ENCODE results near the gene DDX28.

The DDX28 gene, protein sequence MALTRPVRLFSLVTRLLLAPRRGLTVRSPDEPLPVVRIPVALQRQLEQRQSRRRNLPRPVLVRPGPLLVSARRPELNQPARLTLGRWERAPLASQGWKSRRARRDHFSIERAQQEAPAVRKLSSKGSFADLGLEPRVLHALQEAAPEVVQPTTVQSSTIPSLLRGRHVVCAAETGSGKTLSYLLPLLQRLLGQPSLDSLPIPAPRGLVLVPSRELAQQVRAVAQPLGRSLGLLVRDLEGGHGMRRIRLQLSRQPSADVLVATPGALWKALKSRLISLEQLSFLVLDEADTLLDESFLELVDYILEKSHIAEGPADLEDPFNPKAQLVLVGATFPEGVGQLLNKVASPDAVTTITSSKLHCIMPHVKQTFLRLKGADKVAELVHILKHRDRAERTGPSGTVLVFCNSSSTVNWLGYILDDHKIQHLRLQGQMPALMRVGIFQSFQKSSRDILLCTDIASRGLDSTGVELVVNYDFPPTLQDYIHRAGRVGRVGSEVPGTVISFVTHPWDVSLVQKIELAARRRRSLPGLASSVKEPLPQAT

DNA sequence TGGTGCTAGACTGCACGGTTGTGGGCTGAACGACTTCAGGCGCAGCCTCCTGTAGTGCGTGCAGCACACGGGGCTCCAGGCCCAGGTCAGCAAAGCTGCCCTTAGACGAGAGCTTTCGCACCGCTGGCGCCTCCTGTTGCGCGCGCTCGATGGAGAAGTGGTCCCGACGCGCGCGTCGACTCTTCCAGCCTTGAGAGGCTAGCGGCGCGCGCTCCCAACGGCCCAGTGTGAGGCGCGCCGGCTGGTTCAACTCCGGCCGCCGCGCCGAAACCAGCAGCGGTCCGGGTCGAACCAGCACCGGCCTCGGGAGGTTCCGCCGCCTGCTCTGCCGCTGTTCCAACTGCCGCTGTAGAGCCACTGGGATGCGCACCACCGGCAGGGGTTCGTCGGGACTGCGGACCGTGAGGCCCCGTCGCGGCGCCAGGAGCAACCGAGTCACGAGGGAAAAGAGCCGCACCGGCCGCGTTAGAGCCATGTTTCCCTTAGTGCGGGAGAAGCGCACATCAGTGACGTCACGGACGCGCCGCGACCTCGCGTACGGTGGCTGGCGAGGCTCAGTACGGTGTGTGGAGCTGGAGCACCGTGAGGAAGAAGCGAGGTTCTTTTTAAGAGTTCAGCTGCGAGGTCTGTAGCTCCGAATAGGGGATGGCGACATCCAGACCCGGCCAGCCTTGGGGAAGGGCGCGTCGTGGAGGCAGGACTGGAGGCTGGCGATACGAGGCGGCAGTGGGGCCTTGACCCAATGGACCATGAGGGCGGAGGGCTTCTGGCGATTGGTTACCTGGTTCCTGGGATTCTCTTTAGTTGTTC lies at the start of gene DDX28, which contains the start of gene DUS2:
Gene DDX28, minus strand, starts transcription at position 505 of the 810 bp plus-strand sequence. Its CDS starts 30 bp downstream, at position 475.
Gene DUS2, plus strand, starts transcription at position 557 of the 810 bp plus-strand sequence. CDS start 14,740 bp downstream, outside the sequence.
- peak; percentile 96 to 98 for DNase-seq
- peak; percentile 90 for TF ChIP-seq POLR2A (IDR thresholded peaks at IDR 0.05; ENCODE audit: low read length)
- TF ChIP-seq GATA1 (IDR thresholded peaks at IDR 0.05; ENCODE audit: low read depth, low read length), result no peak

DNA sequence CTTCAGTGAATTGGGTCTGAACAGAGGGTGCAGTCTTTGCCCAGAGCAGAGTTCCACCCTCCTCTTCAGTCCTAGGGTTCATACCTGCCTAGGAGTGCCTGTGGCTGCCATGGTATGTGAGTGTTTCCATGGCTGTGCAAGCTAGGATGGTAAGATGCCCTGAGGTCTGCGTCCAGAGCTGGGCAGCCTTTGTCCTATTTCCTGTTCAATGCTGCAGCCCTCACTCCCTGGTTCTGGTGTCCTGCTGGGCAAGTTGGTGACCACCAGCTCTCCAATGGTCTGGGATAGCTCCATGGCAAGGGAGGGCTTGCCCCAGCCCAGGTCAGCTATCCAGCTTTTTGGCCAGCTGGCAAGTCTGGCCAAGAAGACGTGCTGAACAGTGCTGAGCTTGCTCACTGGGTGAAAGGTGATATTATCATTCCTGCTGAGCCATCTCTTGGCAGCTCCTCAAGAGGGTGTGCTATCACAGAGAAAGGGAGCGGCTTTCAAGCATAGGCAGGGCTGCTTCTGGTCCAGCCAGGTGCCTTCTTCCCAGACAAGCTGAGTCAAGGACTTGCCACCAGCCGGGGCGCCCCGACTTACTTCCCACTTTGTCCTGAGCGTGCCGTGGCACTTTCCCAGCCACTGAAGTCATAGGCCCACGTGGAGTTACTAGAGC lies 49.1 kb upstream of the DDX28 start:
- DNase-seq, result peak; percentile 92
- TF ChIP-seq POLR2A (IDR thresholded peaks at IDR 0.05; ENCODE audit: low read length) (no peak), GATA1 (IDR thresholded peaks at IDR 0.05; ENCODE audit: low read depth, low read length) (no peak)

DNA sequence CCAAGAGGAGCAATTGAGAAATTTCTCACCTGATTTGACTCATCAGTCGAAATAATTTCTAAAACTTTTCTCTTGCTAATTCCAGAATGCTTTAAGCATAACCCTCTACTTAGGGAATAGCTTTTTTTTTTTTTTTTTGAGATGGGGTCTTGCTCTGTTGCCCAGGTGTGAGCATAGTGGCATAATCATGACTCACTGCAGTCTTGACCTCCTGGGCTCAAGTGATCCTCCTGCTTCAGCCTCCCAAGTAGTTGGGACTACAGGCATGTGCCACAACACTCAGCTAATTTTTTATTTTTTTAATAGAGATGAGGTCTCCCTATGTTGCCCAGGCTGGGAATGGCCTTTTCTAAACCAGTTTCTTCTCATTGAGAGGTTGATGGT lies 48.5 kb upstream of the DDX28 start:
- no peak for TF ChIP-seq GATA1 (IDR thresholded peaks at IDR 0.05; ENCODE audit: low read depth, low read length)
- no peak for TF ChIP-seq POLR2A (IDR thresholded peaks at IDR 0.05; ENCODE audit: low read length)
- DNase-seq, result no peak

DNA sequence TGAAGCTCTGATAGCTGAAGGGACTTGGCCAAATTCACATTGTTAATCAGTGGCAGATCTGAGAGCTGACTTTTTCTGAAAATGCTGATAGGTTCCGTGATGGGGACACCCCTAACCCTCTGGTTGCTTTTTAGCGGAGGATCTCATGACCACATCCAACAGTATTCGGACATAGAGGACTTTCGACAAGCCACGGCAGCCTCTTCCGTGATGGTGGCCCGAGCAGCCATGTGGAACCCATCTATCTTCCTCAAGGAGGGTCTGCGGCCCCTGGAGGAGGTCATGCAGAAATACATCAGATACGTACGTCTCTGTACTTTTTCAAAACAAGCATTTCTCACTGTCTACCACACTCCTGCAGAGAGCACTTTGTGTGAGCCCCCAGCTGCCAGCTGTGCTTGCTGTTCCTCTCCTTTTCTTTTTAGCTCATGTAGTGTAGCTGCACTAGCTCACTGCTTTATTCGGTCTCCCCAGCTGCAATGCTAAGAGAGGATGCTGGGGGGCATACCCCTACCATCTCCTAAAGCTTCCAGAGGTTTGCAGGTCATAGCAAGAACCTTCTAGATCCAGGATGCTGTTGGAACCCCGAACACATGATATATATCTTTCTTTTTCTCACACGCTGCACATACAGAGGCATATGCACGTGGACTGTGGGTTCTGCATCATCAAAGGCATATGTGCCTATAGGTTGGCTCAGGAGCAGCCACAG lies 47.9 kb upstream of the DDX28 start:
- no peak for DNase-seq
- no peak for TF ChIP-seq GATA1 (IDR thresholded peaks at IDR 0.05; ENCODE audit: low read depth, low read length)
- TF ChIP-seq POLR2A (IDR thresholded peaks at IDR 0.05; ENCODE audit: low read length), result no peak

DNA sequence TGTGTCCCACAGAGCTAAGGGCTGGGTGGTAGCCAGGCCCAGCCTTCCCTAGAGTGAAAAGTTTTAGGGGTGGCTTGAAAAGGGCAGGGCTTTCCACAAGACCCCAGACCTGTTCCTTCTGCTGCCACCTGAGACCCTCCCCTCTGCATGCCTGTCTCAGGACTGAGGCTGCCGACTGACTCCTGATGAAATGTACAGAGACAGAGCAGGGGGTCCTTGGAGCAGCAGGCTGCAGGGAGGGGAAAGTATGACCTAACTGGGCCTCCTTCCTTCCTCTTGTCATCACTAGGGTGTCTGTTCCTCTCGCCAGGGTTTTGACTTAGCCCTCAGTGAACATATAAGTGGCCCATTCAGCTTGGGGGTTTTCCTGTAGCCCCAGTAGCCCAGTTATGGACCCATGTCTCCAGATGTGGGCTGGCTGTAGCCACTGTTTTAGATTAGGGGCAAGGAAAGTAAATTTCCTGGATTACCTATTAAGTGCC lies 47.3 kb upstream of the DDX28 start:
- TF ChIP-seq POLR2A (IDR thresholded peaks at IDR 0.05; ENCODE audit: low read length), result no peak
- no peak for DNase-seq

DNA sequence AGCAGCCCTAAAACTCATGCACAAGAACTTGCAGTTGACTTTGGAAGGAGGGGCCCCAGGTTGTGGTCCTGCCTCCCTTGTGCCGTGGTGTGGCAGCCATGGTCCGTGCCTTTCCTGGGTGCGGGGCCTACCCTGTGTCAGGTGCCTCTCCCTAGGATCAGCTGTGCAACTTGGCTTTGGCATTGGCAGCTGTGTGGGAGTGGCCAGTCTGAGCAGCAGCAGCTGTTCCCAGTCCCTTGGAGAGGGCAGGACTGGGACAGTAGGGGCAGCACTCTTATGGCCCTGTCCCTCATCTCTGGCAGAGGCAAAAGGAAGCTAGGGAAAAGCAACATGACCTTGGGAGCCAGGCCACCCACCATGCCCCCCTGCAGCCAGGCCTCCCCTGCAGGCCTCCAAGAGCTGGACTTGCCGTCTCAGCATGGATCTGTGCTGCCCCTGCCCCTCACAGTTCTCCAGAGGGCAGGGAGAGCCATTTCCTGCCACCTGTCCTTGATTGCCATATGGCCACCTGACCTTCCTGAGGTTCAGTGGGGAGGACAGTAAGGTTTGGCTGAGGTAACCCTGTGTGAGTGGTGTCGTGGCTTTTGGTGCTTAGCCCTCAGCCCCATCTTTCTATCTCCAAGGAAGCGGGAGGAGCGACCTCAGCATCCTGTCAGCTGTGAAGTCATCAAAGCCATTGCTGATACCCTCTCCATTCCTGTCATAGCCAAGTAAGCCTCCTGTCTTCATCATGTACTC lies 46.6 kb upstream of the DDX28 start:
- no peak for DNase-seq
- TF ChIP-seq GATA1 (IDR thresholded peaks at IDR 0.05; ENCODE audit: low read depth, low read length) (no peak), POLR2A (IDR thresholded peaks at IDR 0.05; ENCODE audit: low read length) (no peak)

DNA sequence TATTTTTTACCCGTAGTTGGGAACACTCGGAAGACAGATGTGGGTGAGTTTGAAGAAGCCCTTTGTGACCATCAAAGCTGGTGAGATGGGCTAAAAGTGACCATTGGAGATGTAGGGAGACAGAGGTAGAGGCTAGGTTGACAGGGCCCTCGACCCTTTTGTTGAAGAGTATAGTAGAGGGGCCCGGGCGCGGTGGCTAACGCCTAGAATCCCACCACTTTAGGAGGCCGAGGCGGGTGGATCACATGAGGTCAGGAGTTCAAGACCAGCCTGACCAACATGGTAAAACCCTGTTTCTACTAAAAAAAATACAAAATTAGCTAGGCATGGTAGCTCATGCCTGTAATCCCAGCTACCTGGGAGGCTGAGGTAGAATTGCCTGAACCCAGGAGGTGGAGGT lies 45.9 kb upstream of the DDX28 start:
- no peak for DNase-seq
- TF ChIP-seq GATA1 (IDR thresholded peaks at IDR 0.05; ENCODE audit: low read depth, low read length) (no peak), POLR2A (IDR thresholded peaks at IDR 0.05; ENCODE audit: low read length) (no peak)

DNA sequence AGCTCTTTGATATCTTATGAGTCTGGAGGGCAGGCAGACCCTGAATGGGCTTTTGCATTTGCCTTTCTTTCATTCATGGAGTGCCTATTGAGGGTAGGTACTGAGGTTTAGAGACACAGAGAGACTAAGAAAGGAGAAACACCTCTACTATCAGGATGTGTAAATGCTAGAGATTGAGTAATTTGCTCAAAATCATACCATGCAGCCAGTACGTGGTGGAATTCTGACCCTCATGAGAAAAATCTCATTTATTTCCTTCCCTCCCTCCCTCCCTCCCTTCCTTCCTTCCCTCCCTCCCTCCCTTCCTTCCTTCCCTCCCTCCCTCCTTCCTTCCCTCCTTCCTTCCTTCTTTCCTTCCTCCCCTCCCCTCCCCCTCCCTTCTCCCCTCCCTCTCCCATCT lies 43.7 kb upstream of the DDX28 start:
- no peak for DNase-seq
- no peak for TF ChIP-seq POLR2A (IDR thresholded peaks at IDR 0.05; ENCODE audit: low read length)
- TF ChIP-seq GATA1 (IDR thresholded peaks at IDR 0.05; ENCODE audit: low read depth, low read length), result no peak

DNA sequence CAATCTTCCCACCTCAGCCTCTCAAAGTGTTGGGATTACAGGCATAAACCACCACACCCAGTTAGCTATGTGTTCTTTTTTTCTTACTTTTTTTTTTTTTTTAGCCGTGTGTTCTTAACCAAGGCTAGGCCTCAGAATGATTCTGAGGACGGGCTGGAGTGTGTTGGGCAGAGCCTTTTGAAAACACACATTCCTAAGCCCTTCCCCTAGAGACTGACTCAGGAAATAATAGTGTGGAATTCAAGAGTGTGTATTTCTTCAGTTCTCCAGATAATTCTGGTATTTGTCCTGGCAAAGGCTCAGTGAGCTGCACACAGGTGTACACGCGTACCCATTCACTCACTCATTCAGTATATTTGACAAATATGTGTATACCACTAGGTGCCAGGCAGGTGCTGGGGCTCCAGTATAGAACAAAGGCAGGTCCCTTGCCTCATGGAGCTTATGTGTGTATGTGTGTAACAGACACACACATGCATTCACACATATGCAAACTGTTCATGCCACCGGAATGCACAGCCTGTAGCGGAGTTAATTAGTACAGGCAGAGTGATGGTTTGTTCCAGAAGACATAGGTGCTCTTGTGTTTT lies 42.8 kb upstream of the DDX28 start:
- no peak for DNase-seq
- TF ChIP-seq GATA1 (IDR thresholded peaks at IDR 0.05; ENCODE audit: low read depth, low read length) (no peak), POLR2A (IDR thresholded peaks at IDR 0.05; ENCODE audit: low read length) (no peak)

DNA sequence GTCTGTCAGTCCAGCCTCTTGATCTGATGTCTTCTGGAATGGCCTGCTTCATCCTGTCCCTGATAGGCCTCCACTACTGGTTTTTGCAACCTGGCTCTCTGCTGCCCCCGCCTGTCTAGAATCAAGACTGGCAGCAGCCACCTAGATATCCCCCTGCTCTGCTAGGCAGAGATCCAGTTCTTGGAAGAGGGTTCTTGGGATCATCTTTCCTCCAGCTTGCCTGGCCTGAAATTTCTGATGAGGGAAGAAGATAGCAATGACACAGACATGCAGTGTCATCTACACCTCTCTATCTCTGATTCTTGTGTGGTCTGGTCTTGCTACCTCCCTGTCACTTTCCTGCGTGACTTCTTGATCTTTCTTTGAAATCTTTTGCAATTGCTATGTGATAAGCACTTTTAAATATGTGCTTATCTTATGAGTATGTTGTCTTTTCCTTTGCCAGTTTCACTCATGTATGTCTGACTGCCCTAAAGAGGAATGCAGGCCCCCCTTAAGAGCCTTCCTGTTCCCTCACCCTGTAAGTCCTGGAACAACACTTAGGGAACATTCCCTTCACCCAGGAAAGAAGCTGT lies 41.8 kb upstream of the DDX28 start:
- TF ChIP-seq GATA1 (IDR thresholded peaks at IDR 0.05; ENCODE audit: low read depth, low read length) (no peak), POLR2A (IDR thresholded peaks at IDR 0.05; ENCODE audit: low read length) (no peak)
- peak; percentile 87 to 90 for DNase-seq

DNA sequence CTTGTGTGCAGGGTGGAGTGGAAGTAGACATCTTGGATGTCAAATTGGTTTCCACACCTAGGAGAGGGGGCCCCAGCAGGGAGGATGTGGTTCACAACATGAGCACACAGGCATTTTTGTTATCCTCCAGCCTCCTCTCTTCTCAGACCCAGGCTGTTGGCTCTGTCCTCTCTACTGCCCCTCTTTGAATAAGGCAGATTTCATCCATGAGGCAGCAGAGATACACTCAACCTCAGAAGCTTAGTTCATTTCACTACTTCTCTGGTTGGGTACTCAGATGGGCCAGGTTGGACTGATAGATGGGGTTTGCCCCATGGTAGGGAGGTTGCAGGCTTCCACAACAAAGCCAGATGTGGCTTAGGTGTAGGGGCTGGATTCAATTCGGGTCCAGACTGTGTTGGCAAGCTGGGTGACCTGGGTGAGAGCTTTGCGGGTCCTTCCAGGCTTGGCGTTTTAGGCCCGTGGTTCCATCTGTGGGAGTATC lies 39.9 kb upstream of the DDX28 start:
- TF ChIP-seq GATA1 (IDR thresholded peaks at IDR 0.05; ENCODE audit: low read depth, low read length), result no peak
- no peak for TF ChIP-seq POLR2A (IDR thresholded peaks at IDR 0.05; ENCODE audit: low read length)

DNA sequence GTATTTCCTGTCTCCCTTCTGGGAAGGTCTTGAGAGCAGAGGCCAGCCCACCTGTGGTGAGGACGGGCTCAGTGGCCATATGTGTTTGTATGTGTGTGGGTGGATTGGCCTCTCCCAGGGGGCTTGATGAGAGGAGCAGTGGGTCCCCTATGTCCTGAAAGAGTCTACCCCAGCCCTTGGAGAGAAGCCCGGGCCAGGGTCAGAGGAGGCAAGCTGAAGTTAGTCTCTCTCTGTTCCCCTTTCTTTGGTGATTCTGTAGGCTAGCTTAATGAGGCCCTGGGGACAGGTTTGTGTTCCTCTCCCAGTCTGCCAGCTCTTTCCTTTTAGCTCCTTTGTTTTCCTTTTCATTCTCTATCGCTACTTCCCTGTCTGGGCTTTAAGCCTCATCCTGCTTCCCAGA lies 38.4 kb upstream of the DDX28 start:
- no peak for DNase-seq
- TF ChIP-seq GATA1 (IDR thresholded peaks at IDR 0.05; ENCODE audit: low read depth, low read length) (no peak), POLR2A (IDR thresholded peaks at IDR 0.05; ENCODE audit: low read length) (no peak)

More for the DNA sequence above, 39.9 kb upstream of the DDX28 start:
- no peak for DNase-seq
